ENCODE measurements around the gene MCAT. TPM values are rescaled to one million over a fixed set of nuclear protein-coding genes. Genes with fewer than 3 reads are reported as not detected.
A peak's percentile ranks its signal among the peaks of the same experiment; 100 is the strongest.

MCAT gene
- total RNA-seq, 1 donor from 2014 or later, result 10.5 TPM

- Histone ChIP-seq H3K36me3 (no peaks in the 10 kb centered on the region), H2AFZ (replicated peaks) (no peak overlapping the region), H3K9ac (no peak overlapping the region), H3K4me1 (peaks cover 4% of the 10 kb centered on the region), H4K20me1 (ENCODE audit: low read depth) (no peaks in the 10 kb centered on the region), H3F3A (ENCODE audit: low read depth) (peaks cover 9% of the 10 kb centered on the region), H3K4me2 (no peak overlapping the region), H3K9me3 (ENCODE audit: low read depth) (no peaks in the 10 kb centered on the region), H3K27me3 (no peaks in the 10 kb centered on the region), H3K79me2 (ENCODE audit: low read depth) (no peaks in the 10 kb centered on the region), H3K27ac (no peak overlapping the region), H3K4me3 (no peak overlapping the region)
- peaks cover 4% of the 10 kb centered on the region for H3K27me3 Mint-ChIP-seq (ENCODE audit: insufficient read depth, low read depth)
- H3K36me3 Mint-ChIP-seq, result peaks cover 6% of the 10 kb centered on the region
- no peak overlapping the region for H3K27ac Mint-ChIP-seq
- H3K4me1 Mint-ChIP-seq, result peaks cover 14% of the 10 kb centered on the region
- TF ChIP-seq EZH2phosphoT487 (IDR thresholded peaks at IDR 0.05), result no peak
- TF ChIP-seq CTCF (IDR thresholded peaks at IDR 0.05), result no peak
- no peak for TF ChIP-seq EZH2 (IDR thresholded peaks at IDR 0.05)
- no peak overlapping the region for H3K4me3 Mint-ChIP-seq
- H3K9me3 Mint-ChIP-seq, result peaks cover 10% of the 10 kb centered on the region
- DNase-seq (ENCODE audit: low spot score), result no peak
Measured at GRCh38 chr22:43092085-43092484, 51.1 kb downstream of the MCAT start.

- Histone ChIP-seq H3F3A (ENCODE audit: low read depth) (peaks cover 9% of the 10 kb centered on the region), H3K4me3 (no peak overlapping the region), H3K36me3 (no peaks in the 10 kb centered on the region), H3K9me3 (ENCODE audit: low read depth) (no peaks in the 10 kb centered on the region), H3K4me1 (peaks cover 2% of the 10 kb centered on the region), H3K79me2 (ENCODE audit: low read depth) (no peaks in the 10 kb centered on the region), H4K20me1 (ENCODE audit: low read depth) (no peaks in the 10 kb centered on the region), H2AFZ (replicated peaks) (no peak overlapping the region), H3K27me3 (no peaks in the 10 kb centered on the region), H3K4me2 (no peak overlapping the region), H3K27ac (no peak overlapping the region), H3K9ac (no peak overlapping the region)
- Mint-ChIP-seq H3K36me3 (peaks cover 3% of the 10 kb centered on the region), H3K4me1 (peaks cover 9% of the 10 kb centered on the region), H3K4me3 (peak overlapping the region; percentile 93), H3K27me3 (ENCODE audit: insufficient read depth, low read depth) (peaks cover 2% of the 10 kb centered on the region), H3K9me3 (no peaks in the 10 kb centered on the region), H3K27ac (no peak overlapping the region)
- DNase-seq (ENCODE audit: low spot score), result peak; percentile 28
- TF ChIP-seq CTCF (IDR thresholded peaks at IDR 0.05) (peak; percentile 30), EZH2phosphoT487 (IDR thresholded peaks at IDR 0.05) (no peak), EZH2 (IDR thresholded peaks at IDR 0.05) (no peak)
Measured at GRCh38 chr22:43090130-43090789, 52.9 kb downstream of the MCAT start.

- Histone ChIP-seq H3K9me3 (ENCODE audit: low read depth) (no peaks in the 10 kb centered on the region), H3K27ac (no peak within 1 kb of the TSS), H3K36me3 (no peaks in the 10 kb centered on the region), H3K9ac (no peak within 1 kb of the TSS), H3K4me2 (peak within 1 kb of the TSS; percentile 89), H3K27me3 (no peaks in the 10 kb centered on the region), H3F3A (ENCODE audit: low read depth) (peaks cover 9% of the 10 kb centered on the region), H3K79me2 (ENCODE audit: low read depth) (no peaks in the 10 kb centered on the region), H3K4me1 (no peaks in the 10 kb centered on the region), H3K4me3 (peak within 1 kb of the TSS; percentile 75), H4K20me1 (ENCODE audit: low read depth) (no peaks in the 10 kb centered on the region), H2AFZ (replicated peaks) (peak within 1 kb of the TSS; percentile 97)
- peak within 1 kb of the TSS; percentile 46 for H3K27ac Mint-ChIP-seq
- DNase-seq (ENCODE audit: low spot score), result peak; percentile 94
- peaks cover 3% of the 10 kb centered on the region for H3K27me3 Mint-ChIP-seq (ENCODE audit: insufficient read depth, low read depth)
- peaks cover 4% of the 10 kb centered on the region for H3K36me3 Mint-ChIP-seq
- TF ChIP-seq CTCF (IDR thresholded peaks at IDR 0.05) (no peak), EZH2phosphoT487 (IDR thresholded peaks at IDR 0.05) (no peak), EZH2 (IDR thresholded peaks at IDR 0.05) (peak; percentile 39)
- H3K9me3 Mint-ChIP-seq, result no peaks in the 10 kb centered on the region
- H3K4me3 Mint-ChIP-seq, result peak within 1 kb of the TSS; percentile 93
- H3K4me1 Mint-ChIP-seq, result peaks cover 7% of the 10 kb centered on the region
Measured at GRCh38 chr22:43088984-43089717, 54.0 kb downstream of the MCAT start, which contains the start of gene TTLL1. TTLL1 (minus strand) TSS chr22:43089391; CDS start chr22:43075586, 13,805 bp downstream.
